ENCODE results near the gene MYO5C.
"Not testable (repeated sequence)": the region's sequence is repeated elsewhere in the genome, so short reads cannot be mapped to it uniquely, and the experiment has no call there.

DNA sequence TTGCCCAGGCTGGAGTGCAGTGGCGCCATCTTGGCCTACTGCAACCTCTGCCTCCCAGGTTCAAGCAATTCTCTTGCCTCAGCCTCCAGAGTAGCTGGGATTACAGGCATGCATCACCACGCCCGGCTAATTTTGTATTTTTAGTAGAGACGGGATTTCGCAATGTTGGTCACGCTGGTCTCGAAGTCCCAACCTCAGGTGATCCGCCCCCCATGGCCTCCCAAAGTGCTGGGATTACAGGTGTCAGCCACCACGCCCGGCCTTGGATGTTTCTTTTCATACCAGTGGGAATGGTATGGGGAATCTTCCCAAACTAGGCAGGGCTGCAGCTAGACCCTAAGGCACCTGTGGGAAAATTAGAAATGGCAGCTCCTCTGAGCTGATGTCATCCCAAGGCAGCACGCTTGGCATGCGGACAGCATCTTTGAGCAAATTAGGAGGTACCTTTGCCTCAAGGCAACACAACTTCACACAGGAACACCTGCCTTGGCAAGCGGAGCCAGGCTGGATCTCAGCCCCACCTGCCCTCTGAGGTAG lies 56.5 kb downstream of the MYO5C start:
- not testable (repeated sequence) for TF ChIP-seq POLR2A (IDR thresholded peaks at IDR 0.05)
- TF ChIP-seq, protein P1, sequence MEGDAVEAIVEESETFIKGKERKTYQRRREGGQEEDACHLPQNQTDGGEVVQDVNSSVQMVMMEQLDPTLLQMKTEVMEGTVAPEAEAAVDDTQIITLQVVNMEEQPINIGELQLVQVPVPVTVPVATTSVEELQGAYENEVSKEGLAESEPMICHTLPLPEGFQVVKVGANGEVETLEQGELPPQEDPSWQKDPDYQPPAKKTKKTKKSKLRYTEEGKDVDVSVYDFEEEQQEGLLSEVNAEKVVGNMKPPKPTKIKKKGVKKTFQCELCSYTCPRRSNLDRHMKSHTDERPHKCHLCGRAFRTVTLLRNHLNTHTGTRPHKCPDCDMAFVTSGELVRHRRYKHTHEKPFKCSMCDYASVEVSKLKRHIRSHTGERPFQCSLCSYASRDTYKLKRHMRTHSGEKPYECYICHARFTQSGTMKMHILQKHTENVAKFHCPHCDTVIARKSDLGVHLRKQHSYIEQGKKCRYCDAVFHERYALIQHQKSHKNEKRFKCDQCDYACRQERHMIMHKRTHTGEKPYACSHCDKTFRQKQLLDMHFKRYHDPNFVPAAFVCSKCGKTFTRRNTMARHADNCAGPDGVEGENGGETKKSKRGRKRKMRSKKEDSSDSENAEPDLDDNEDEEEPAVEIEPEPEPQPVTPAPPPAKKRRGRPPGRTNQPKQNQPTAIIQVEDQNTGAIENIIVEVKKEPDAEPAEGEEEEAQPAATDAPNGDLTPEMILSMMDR (IDR thresholded peaks at IDR 0.05): not testable (repeated sequence)

Data from transverse colon (tissue), 3 donors.